Heart right ventricle (tissue), 16 donors: Measurements from ENCODE around the gene MRGPRX1. TPM values are rescaled to one million over a fixed set of nuclear protein-coding genes. Genes with fewer than 3 reads are reported as not detected.

Experiments
- ATAC-seq, 8 donors: fragments of 200-7000 bp; cut with Tn5 transposase; one replicate each; pipeline ENCODE4 v1.9.1; 2020; ENCODE audit warnings: mild to moderate bottlenecking in 8 of 8, moderate library complexity in 8 of 8, moderate number of reproducible peaks in 1 of 8
- DNase-seq, 2 donors: peaks; one replicate each; pipeline ENCODE4 v3.0.0-alpha.2; 2020
- H3K27ac ChIP-seq, 10 donors: fragments of 200-600 bp; sonication (generic) in 2 of 10; one replicate each; pipeline versions ENCODE4 v1.5.0 to v1.8.0; 2020 to 2022; ENCODE audit warnings: mild to moderate bottlenecking in 3 of 10
- H3K27me3 ChIP-seq, 7 donors: fragments of 200-600 bp; one replicate each; pipeline ENCODE4 v1.8.0; 2021 to 2022; ENCODE audit warnings: mild to moderate bottlenecking in 2 of 7
- H3K36me3 ChIP-seq, 9 donors: fragments of 200-600 bp; sonication (generic) in 1 of 9; one replicate each; pipeline versions ENCODE4 v1.5.0 to v1.8.0; 2020 to 2022; ENCODE audit warnings: mild to moderate bottlenecking in 2 of 9
- H3K4me1 ChIP-seq, 9 donors: fragments of 200-600 bp; sonication (generic) in 1 of 9; one replicate each; pipeline versions ENCODE4 v1.5.0 to v1.8.0; 2020 to 2022; ENCODE audit warnings: mild to moderate bottlenecking in 4 of 9
- H3K4me3 ChIP-seq, 10 donors: fragments of 200-600 bp; sonication (generic) in 2 of 10; one replicate each; pipeline versions ENCODE4 v1.5.0 to v1.8.0; 2020 to 2022; ENCODE audit warnings: mild to moderate bottlenecking in 7 of 10, moderate library complexity in 2 of 10
- H3K9me3 ChIP-seq, 11 donors: fragments of 200-600 bp in 10 of 11; sonication (generic) in 2 of 11; one replicate each; pipeline versions ENCODE4 v1.5.0 to v1.8.0; 2013 to 2022; ENCODE audit warnings: mild to moderate bottlenecking in 2 of 11, control low read depth in 1 of 11, moderate library complexity in 1 of 11
- CTCF ChIP-seq, 9 donors: fragments of 200-600 bp; sonication (generic) in 2 of 9; IDR thresholded peaks; one replicate each; pipeline versions ENCODE4 v1.5.0 to v1.8.0; 2021 to 2022; ENCODE audit warnings: antibody characterized with exemption in 9 of 9, mild to moderate bottlenecking in 5 of 9, moderate library complexity in 1 of 9
- whole genome bisulfite sequencing, 2 donors: extraction: QIAGEN DNeasy Blood & Tissue Kit; methylation state at CpG; one replicate each; pipeline ENCODE4 v1.1.7; 2013; ENCODE audit warnings: inconsistent platforms in 1 of 2; 5-methylcytosine and 5-hydroxymethylcytosine counted together
- intact Hi-C, 10 donors: fragments of 100-400 bp; cut with DNase I; formaldehyde crosslinking; loops; one replicate each; pipeline versions ENCODE4 v1.11.1 to v1.14.2; 2022
- polyA plus RNA-seq, 2 donors: library from polyadenylated mRNA; stranded (reverse); fragments of 200-250 nt; gene quantifications; one replicate each; pipeline ENCODE4 v1.2.3, GENCODE V29; 2013
- total RNA-seq, 10 donors: library from RNA; stranded (reverse); fragmentation: NEBNext Ultra II Directional in 3 of 10; extraction: Animal tissue kit (Norgen Biotek cat#: 25700) in 3 of 10; gene quantifications; one replicate each; pipeline versions ENCODE4 v1.2.1 to v1.2.4, GENCODE V29; 2021 to 2023
- donor health status: Arrhythmogenic right ventricular cardiomyopathy.
- donor health status: ischemic (EF 13 %, LVEDD 7.1; RV severe dilation, severe dysfunction).
- donor health status: healthy with polysubstance abuse.
- donor health status: DM: no; HTN: yes; CAD: no.
- donor health status: DM: no; HTN: no; CAD: no.
- donor health status: ischemic (EF 25% LVEDD 6.9; RV normal size, moderate dysfunction).
- donor health status: ischemic (EF 25% LVEDD 5.7; RV mildly dilated, moderate dysfunction).
- donor health status: healthy.
- donor health status: DM: yes; HTN: yes; CAD: no.
- donor health status: Ischemic cardiomyopathy.
- donor health status: ischemic (EF 35%, LVEDD 5.7; RV mildly dilated, moderate dysfunction).
- donor health status: nonischemic (EF 11% LVEDD 7.7; RV severe dilation, severe dysfunction).
- donor health status: DM: yes; HTN: yes; CAD: no.
- donor health status: PGD.
- donor health status: ischemic (EF 29% LVEDD 5.4; RV normal size, mild dysfunction).
- donor health status: nonischemic (EF 23%, LVEDD 6.1; RV moderate dilation, normal function).

The MRGPRX1 gene
- total and polyA plus RNA-seq, 12 donors, result not detected

GRCh38 chr11:18974192-18974591, 35.0 kb upstream of the MRGPRX1 start:
- H3K4me3 ChIP-seq, result no peak overlapping the region
- H3K36me3 ChIP-seq, result no peaks in the 10 kb centered on the region
- no peak overlapping the region for H3K27ac ChIP-seq
- H3K9me3 ChIP-seq, result peaks cover 0 to 11% (median 0%) of the 10 kb centered on the region in 11 donors
- ATAC-seq, result no peak
- intact Hi-C loops, result no loop called here
- WGBS, 2 donors, result 63 to 70% methylated on average over 1 of the region's 1 CpG
- H3K27me3 ChIP-seq, result peaks cover 0 to 7% (median 0%) of the 10 kb centered on the region in 7 donors
- H3K4me1 ChIP-seq, result no peaks in the 10 kb centered on the region
- no peak for DNase-seq
- no peak for TF ChIP-seq CTCF (IDR thresholded peaks at IDR 0.05)

GRCh38 chr11:18972336-18972735, 33.1 kb upstream of the MRGPRX1 start:
- WGBS, 2 donors, result 75 to 80% methylated on average over 16 of the region's 16 CpGs
- H3K9me3 ChIP-seq, result no peaks in the 10 kb centered on the region
- no peak for TF ChIP-seq CTCF (IDR thresholded peaks at IDR 0.05)
- H3K36me3 ChIP-seq, result no peaks in the 10 kb centered on the region
- H3K4me3 ChIP-seq, result no peak overlapping the region
- H3K4me1 ChIP-seq, result no peaks in the 10 kb centered on the region
- ATAC-seq (no peak), DNase-seq (no peak)
- intact Hi-C loops, result no loop called here
- H3K27me3 ChIP-seq, result peaks cover 0 to 10% (median 0%) of the 10 kb centered on the region in 7 donors
- H3K27ac ChIP-seq, result no peak overlapping the region

GRCh38 chr11:18969720-18970119, 30.5 kb upstream of the MRGPRX1 start:
- no peak overlapping the region for H3K4me3 ChIP-seq
- no peak for TF ChIP-seq CTCF (IDR thresholded peaks at IDR 0.05)
- no peaks in the 10 kb centered on the region for H3K36me3 ChIP-seq
- intact Hi-C loops, result no loop called here
- ATAC-seq (no peak), DNase-seq (no peak)
- H3K9me3 ChIP-seq, result no peaks in the 10 kb centered on the region
- H3K27me3 ChIP-seq, result peaks cover 0 to 15% (median 0%) of the 10 kb centered on the region in 7 donors
- 37 to 38% methylated on average over 3 of the region's 3 CpGs for WGBS, 2 donors
- H3K27ac ChIP-seq, result no peak overlapping the region
- no peaks in the 10 kb centered on the region for H3K4me1 ChIP-seq

GRCh38 chr11:18958221-18958910, 19.2 kb upstream of the MRGPRX1 start:
- TF ChIP-seq CTCF (IDR thresholded peaks at IDR 0.05), result no peak
- intact Hi-C loops, result no loop called here
- no peak overlapping the region for H3K27ac ChIP-seq

More at GRCh38 chr11:18958221-18958910, 19.2 kb upstream of the MRGPRX1 start:
- WGBS, 2 donors, result 63 to 86% methylated on average over 1 of the region's 1 CpG
- Histone ChIP-seq H3K27me3 (peaks cover 0 to 6% (median 0%) of the 10 kb centered on the region in 7 donors), H3K36me3 (no peaks in the 10 kb centered on the region), H3K4me3 (no peak overlapping the region), H3K9me3 (no peaks in the 10 kb centered on the region), H3K4me1 (no peaks in the 10 kb centered on the region)
- no peak for DNase-seq
- ATAC-seq, result no peak
